Uterus (tissue), 2 donors: ENCODE measurements around the gene STK11.

Experiments used
- POLR2A ChIP-seq, 2 donors: fragments of 450-650 bp; IDR thresholded peaks; one replicate each; pipeline ENCODE4 v1.6.1; 2016; ENCODE audit warnings: antibody characterized with exemption in 2 of 2, mild to moderate bottlenecking in 1 of 2, moderate library complexity in 1 of 2
- TF ChIP-seq, protein P1 (sequence below), 4 experiments: fragments of 200-600 bp in 2 of 4; fragments of 450-650 bp in 2 of 4; sonication (generic) in 2 of 4; IDR thresholded peaks; one replicate each; pipeline ENCODE4 v1.5.1; 2016 to 2019; ENCODE audit warnings: antibody characterized with exemption in 4 of 4, mild to moderate bottlenecking in 2 of 4, moderate library complexity in 1 of 4

DNA sequence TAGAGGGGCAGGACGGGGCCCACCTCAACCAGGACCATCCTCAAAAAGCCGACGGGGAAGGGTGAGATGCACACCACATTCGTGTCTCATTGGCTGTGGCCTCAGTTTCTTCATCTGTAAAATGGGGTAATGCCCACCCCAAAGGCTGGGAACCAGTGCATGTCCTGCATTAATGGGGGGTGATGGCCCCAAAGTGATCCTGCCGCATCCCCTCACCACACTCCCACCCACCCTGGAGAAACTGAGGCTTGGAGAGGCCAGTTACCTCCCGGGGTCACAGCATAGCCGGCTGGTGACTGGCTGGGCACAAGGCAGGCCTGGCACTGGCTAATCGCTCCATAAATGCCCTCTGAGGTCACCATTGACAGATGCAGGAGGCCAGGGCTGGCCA, 42.2 kb downstream of the STK11 start:
- TF ChIP-seq, protein P1, sequence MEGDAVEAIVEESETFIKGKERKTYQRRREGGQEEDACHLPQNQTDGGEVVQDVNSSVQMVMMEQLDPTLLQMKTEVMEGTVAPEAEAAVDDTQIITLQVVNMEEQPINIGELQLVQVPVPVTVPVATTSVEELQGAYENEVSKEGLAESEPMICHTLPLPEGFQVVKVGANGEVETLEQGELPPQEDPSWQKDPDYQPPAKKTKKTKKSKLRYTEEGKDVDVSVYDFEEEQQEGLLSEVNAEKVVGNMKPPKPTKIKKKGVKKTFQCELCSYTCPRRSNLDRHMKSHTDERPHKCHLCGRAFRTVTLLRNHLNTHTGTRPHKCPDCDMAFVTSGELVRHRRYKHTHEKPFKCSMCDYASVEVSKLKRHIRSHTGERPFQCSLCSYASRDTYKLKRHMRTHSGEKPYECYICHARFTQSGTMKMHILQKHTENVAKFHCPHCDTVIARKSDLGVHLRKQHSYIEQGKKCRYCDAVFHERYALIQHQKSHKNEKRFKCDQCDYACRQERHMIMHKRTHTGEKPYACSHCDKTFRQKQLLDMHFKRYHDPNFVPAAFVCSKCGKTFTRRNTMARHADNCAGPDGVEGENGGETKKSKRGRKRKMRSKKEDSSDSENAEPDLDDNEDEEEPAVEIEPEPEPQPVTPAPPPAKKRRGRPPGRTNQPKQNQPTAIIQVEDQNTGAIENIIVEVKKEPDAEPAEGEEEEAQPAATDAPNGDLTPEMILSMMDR (IDR thresholded peaks at IDR 0.05) = no peak
- TF ChIP-seq POLR2A (IDR thresholded peaks at IDR 0.05) = no peak
